Measurements from ENCODE around the gene MS4A6E. TPM values are rescaled to one million over a fixed set of nuclear protein-coding genes. Genes with fewer than 3 reads are reported as not detected.

Gene MS4A6E
- total and polyA plus RNA-seq, 2 of the 8 experiments (the other 6 are each of a cell fraction or from before 2014, with no cell fraction given), result not detected

- peak overlapping the region; percentile 84; the same call in 1 of the 2 replicates for H2BK20ac ChIP-seq (ENCODE audit: low read length)
- no peak for TF ChIP-seq TEAD4 (IDR thresholded peaks at IDR 0.05; ENCODE audit: low read depth, low read length)
- TF ChIP-seq ASH2L (IDR thresholded peaks at IDR 0.05; ENCODE audit: low read length), result no peak
- no peak for TF ChIP-seq FOSL1 (IDR thresholded peaks at IDR 0.05; ENCODE audit: insufficient read depth, low read depth, low read length)
- TF ChIP-seq RXRA (IDR thresholded peaks at IDR 0.05; ENCODE audit: insufficient read depth, low read depth, low read length), result no peak
- no peak for TF ChIP-seq EP300 (IDR thresholded peaks at IDR 0.05; ENCODE audit: borderline replicate concordance in 1 of 2, low read depth in 2 of 2, low read length in 2 of 2)
- TF ChIP-seq HDAC6 (IDR thresholded peaks at IDR 0.05; ENCODE audit: low read depth, low read length), result no peak
- no peak for TF ChIP-seq NRF1 (IDR thresholded peaks at IDR 0.05; ENCODE audit: low read depth, low read length)
- no peak for TF ChIP-seq CTCF (IDR thresholded peaks at IDR 0.05; ENCODE audit: control extremely low read depth in 1 of 3, insufficient read depth in 1 of 3, low read depth in 1 of 3, low read length in 3 of 3)
These were observed 40.8 kb downstream of the MS4A6E start for GRCh38 chr11:60367896-60368295.

More at GRCh38 chr11:60367896-60368295, 40.8 kb downstream of the MS4A6E start:
- 97% methylated on average over 19 of the region's 19 CpGs; no CpG with 5 or more reads in 1 of the 2 experiments for WGBS, 2 experiments (ENCODE audit: extremely low coverage in 1 of 2, insufficient coverage in 1 of 2, insufficient read length in 1 of 2, insufficient replicate concordance in 2 of 2, low coverage in 1 of 2, low lambda C conversion rate in 2 of 2, missing lambda C conversion rate in 1 of 2)
- Histone ChIP-seq H3K36me3 (ENCODE audit: control insufficient read depth in 2 of 4, insufficient read depth in 4 of 4, low read length in 3 of 4) (no peaks in the 10 kb centered on the region), H3K79me2 (ENCODE audit: control insufficient read depth in 1 of 2, insufficient read depth in 2 of 2, low read length in 2 of 2) (no peaks in the 10 kb centered on the region), H2BK15ac (ENCODE audit: low read length) (no peak overlapping the region), H3K27ac (ENCODE audit: low read depth, low read length) (no peak overlapping the region), H3K23ac (ENCODE audit: insufficient read length) (no peak overlapping the region), H3K23me2 (ENCODE audit: low read depth, low read length) (no peaks in the 10 kb centered on the region), H3K9ac (replicated peaks in 1 of 4; ENCODE audit: extremely low read depth in 1 of 4, low read depth in 3 of 4, low read length in 3 of 4) (no peak overlapping the region), H3K4me2 (ENCODE audit: insufficient read depth in 1 of 2, low read depth in 2 of 2, low read length in 2 of 2) (no peak overlapping the region), H4K8ac (ENCODE audit: extremely low read depth, insufficient read depth, low read length) (no peak overlapping the region), H2BK5ac (ENCODE audit: low read depth, low read length) (no peak overlapping the region), H2BK12ac (ENCODE audit: low read depth, low read length) (peak overlapping the region; percentile 76; the same call in 1 of the 2 replicates), H3K56ac (replicated peaks; ENCODE audit: insufficient read length, low read depth, low read length) (no peak overlapping the region), H3K79me1 (ENCODE audit: low read depth, low read length) (no peaks in the 10 kb centered on the region), H3K4me3 (ENCODE audit: extremely low read depth in 1 of 4, insufficient read depth in 2 of 4, low read depth in 3 of 4, low read length in 4 of 4) (no peak overlapping the region), H4K5ac (ENCODE audit: insufficient read length, low read depth, low read length) (peak overlapping the region; percentile 78), H2AK5ac (ENCODE audit: low read depth, low read length) (no peak overlapping the region), H2AFZ (ENCODE audit: low read length) (no peak overlapping the region), H3K4ac (replicated peaks; ENCODE audit: insufficient read length, low read depth, low read length) (no peak overlapping the region), H4K91ac (replicated peaks; ENCODE audit: insufficient read length, low read length) (peak overlapping the region; percentile 66), H3K27me3 (replicated peaks in 1 of 4; ENCODE audit: control insufficient read depth in 3 of 4, extremely low read depth in 1 of 4, insufficient read depth in 3 of 4, low read length in 3 of 4) (no peaks in the 10 kb centered on the region), H3K14ac (ENCODE audit: insufficient read length) (no peak overlapping the region), H4K20me1 (replicated peaks in 1 of 2; ENCODE audit: control insufficient read depth in 1 of 2, insufficient read depth in 2 of 2, low read length in 2 of 2) (no peaks in the 10 kb centered on the region), H3K18ac (ENCODE audit: extremely low read depth, low read length) (0 out of 2 replicates have a peak overlapping the region, but pooled peaks have one; percentile 24), H3K9me3 (ENCODE audit: insufficient read depth in 2 of 2, low read depth in 1 of 2, low read length in 1 of 2) (peaks cover 0 to 4% of the 10 kb centered on the region in 2 experiments; a peak in 2 of 4 replicates), H2BK120ac (replicated peaks; ENCODE audit: low read depth, low read length) (peak overlapping the region; percentile 76), H3K4me1 (replicated peaks in 1 of 4; ENCODE audit: control insufficient read depth in 3 of 4, insufficient read depth in 4 of 4, low read length in 3 of 4) (peaks cover 0 to 11% (median 4%) of the 10 kb centered on the region in 4 experiments; a peak in 4 of 7 replicates)
- FAIRE-seq, result no peak
- ChIA-PET POLR2A (ENCODE audit: partially characterized antibody) (no interaction called here), CTCF (ENCODE audit: partially characterized antibody) (interaction anchor here (1.1 to 13.3 kb wide), 4 partner anchors 22 to 251 kb away, joined by 3 to 115 read pairs (median 35); no protein-coding TSS in a partner anchor)
- no peak for DNase-seq (ENCODE audit: low read depth in 1 of 2, low spot score in 2 of 2)

All from H1 (cell line).